Measurements from ENCODE around the gene SLC13A3.

Gene SLC13A3

DNA sequence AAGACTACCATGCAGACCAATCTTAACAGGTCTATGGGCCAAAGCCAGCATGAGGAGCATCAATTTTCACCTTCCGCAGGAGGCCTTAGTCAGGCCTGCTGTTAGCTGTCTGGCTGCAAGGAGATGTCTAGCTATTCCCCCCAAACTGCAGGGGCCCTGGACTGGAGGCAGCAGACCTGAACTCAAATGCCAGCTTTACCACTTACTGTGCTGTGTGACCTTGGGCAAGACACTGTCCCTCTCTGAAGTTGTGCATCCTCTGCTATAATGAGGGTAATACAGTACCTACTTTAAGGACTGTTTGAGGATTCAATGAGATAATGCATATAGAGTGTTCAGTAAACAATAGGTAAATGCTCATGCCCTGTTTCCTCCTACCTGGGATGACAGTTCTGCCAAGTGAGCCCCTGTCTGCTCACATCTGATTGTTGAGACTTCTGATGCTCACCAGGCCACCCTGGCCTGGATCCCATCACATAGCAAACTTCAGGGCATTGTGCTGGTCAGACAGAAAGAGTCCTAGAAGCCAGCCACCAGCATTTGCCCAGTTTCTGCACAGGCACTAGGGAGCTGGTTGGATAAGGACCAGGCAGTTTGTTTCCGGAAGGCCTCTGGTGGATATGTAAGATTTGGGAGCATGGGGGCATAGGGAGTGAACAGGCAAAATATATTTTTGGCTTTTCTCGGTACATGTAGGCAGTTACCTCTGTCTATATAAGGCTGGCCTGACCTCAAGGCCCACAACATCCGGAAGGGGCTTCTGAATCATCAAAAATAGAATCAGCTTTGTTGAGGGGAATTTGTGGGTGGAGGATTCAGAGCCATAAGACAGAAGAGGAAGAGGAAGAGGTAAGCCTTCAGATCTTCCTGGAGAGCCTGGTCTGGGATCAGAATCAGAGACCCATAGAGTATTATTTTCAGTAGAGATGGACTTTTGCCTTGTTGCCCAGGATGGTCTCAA is 98.5 kb downstream of the SLC13A3 start:
- H3K27me3 ChIP-seq (replicated peaks; ENCODE audit: control insufficient read depth, insufficient read depth, low read length, poor library complexity, severe bottlenecking) = no peaks in the 10 kb centered on the region
- peaks cover 7% of the 10 kb centered on the region for H3K4me1 ChIP-seq (ENCODE audit: control insufficient read depth, insufficient read depth, low read length, poor library complexity, severe bottlenecking)
- no peaks in the 10 kb centered on the region for H3K36me3 ChIP-seq (ENCODE audit: control insufficient read depth, insufficient read depth, low read length)
- no peaks in the 10 kb centered on the region for H3K9me3 ChIP-seq (ENCODE audit: control insufficient read depth, low read length)
- no peak overlapping the region for H3K4me3 ChIP-seq (ENCODE audit: insufficient read depth, low read depth, low read length, poor library complexity, severe bottlenecking)
- no peak overlapping the region for H3K27ac ChIP-seq (ENCODE audit: insufficient read depth, low read length, poor library complexity, severe bottlenecking)
- no peak for DNase-seq

DNA sequence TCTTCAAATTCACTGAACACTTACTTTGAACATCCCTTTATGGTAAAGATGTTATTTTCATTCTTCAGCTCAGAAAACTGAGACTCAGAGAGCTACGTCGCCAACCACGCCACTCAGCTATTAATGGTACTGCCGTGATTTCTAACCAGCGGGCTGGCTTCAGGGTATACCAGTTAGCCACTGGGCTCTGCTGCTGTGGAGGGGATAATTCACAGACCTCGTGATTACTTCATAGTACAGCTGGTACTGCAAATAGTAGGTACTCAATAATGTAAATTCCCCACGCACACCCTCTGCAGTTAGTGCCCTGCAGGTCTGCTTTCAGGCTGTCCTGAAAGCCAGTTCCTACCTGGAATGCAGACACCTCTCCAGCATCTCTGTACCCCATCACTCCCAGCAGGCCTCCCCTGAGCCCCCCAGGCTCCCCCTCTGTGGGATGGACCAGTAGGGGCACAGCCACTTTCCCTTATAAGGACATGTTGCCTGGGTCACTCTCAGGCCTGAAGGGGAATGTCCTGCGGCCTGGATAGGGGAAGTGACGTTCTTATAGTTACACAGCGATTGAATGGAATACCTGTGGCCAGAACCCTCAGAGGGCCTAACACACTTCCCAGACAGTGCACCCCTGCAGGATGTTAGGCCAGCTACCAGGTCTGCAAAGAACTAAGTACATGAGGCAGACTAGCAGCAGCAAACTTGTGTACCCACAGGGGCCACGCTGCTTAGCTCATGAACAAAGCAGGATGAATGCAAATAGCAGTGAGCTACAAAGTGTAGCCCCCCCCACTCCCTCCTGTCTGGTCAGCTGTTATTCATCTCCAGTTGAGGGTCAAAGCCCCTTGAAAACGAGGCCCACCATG is 99.5 kb downstream of the SLC13A3 start:
- Histone ChIP-seq H3K36me3 (ENCODE audit: control insufficient read depth, insufficient read depth, low read length) (no peaks in the 10 kb centered on the region), H3K4me1 (ENCODE audit: control insufficient read depth, insufficient read depth, low read length, poor library complexity, severe bottlenecking) (peaks cover 7% of the 10 kb centered on the region), H3K27ac (ENCODE audit: insufficient read depth, low read length, poor library complexity, severe bottlenecking) (no peak overlapping the region), H3K4me3 (ENCODE audit: insufficient read depth, low read depth, low read length, poor library complexity, severe bottlenecking) (no peak overlapping the region), H3K9me3 (ENCODE audit: control insufficient read depth, low read length) (no peaks in the 10 kb centered on the region), H3K27me3 (replicated peaks; ENCODE audit: control insufficient read depth, insufficient read depth, low read length, poor library complexity, severe bottlenecking) (no peaks in the 10 kb centered on the region)
- no peak for DNase-seq

DNA sequence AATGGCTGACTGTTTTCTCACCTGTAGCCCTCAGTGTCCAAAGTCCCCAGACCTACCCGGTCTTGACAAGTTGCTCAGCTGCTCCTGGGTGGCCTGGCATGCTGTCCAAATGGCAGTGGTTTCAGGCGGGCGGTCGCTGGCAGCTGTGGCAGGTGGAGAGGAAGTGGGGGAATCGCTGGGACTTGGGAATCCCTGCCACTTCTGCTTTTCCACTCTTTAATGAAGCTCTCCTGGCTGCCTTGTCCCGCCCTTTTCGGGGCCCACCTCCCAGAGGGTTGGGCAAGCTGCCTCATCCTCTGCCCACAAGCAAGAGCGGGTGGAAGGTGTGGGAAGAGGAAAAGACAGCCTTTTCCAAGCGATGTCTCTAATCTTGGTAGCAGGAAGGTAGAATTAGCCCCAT is 100.8 kb downstream of the SLC13A3 start, which contains the start of gene OCSTAMP:
TSS of gene OCSTAMP (minus strand) at position 194 of the 400 bp plus-strand sequence. CDS start at position 100, 94 bp downstream.
- peaks cover 9% of the 10 kb centered on the region for H3K4me1 ChIP-seq (ENCODE audit: control insufficient read depth, insufficient read depth, low read length, poor library complexity, severe bottlenecking)
- DNase-seq = no peak
- no peaks in the 10 kb centered on the region for H3K27me3 ChIP-seq (replicated peaks; ENCODE audit: control insufficient read depth, insufficient read depth, low read length, poor library complexity, severe bottlenecking)

DNA sequence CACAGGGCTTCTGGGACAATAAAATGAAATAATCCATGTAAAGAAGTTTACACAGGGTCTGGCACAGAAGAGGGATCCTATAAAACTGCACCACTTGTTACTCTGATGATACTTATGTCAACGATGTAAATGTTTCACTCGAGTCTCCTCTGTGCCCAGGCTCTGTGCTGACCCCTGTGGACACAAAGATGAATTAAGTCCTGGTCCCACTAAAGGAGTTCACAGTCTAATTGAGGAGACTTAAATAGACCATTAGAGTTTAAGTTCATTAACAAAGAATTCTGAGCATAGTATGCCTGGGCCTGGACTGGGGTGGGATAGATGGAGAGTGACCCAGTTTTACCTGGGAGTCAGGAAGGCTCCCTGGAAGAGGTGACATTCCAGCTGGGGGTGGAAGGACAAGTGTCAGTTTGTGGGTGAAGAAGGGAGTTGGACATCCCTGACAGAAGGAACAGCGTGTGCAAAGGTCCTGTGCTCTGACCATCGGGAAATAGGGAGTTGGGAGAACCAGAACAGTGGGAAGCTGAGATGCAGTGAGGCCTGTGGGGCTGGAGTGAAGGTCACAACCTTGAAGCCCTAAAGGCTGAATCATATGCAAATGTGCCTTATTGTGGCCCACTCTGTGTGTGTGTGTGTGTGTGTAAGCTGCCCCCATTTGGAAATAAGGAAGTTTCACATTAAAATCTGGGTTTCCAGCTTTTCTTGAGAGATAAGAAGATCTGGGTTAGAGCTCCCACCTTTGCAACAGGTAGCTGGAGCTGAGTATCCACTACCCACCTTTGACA is 101.9 kb downstream of the SLC13A3 start:
- no peaks in the 10 kb centered on the region for H3K9me3 ChIP-seq (ENCODE audit: control insufficient read depth, low read length)
- no peak overlapping the region for H3K27ac ChIP-seq (ENCODE audit: insufficient read depth, low read length, poor library complexity, severe bottlenecking)
- H3K4me3 ChIP-seq (ENCODE audit: insufficient read depth, low read depth, low read length, poor library complexity, severe bottlenecking) = no peak overlapping the region
- no peak for DNase-seq
- H3K27me3 ChIP-seq (replicated peaks; ENCODE audit: control insufficient read depth, insufficient read depth, low read length, poor library complexity, severe bottlenecking) = no peaks in the 10 kb centered on the region
- H3K4me1 ChIP-seq (ENCODE audit: control insufficient read depth, insufficient read depth, low read length, poor library complexity, severe bottlenecking) = peaks cover 18% of the 10 kb centered on the region
- H3K36me3 ChIP-seq (ENCODE audit: control insufficient read depth, insufficient read depth, low read length) = no peaks in the 10 kb centered on the region

More for the DNA sequence above, 100.8 kb downstream of the SLC13A3 start, which contains the start of gene OCSTAMP:
- no peaks in the 10 kb centered on the region for H3K9me3 ChIP-seq (ENCODE audit: control insufficient read depth, low read length)
- no peak within 1 kb of the TSS for H3K4me3 ChIP-seq (ENCODE audit: insufficient read depth, low read depth, low read length, poor library complexity, severe bottlenecking)
- no peaks in the 10 kb centered on the region for H3K36me3 ChIP-seq (ENCODE audit: control insufficient read depth, insufficient read depth, low read length)
- H3K27ac ChIP-seq (ENCODE audit: insufficient read depth, low read length, poor library complexity, severe bottlenecking) = no peak within 1 kb of the TSS

DNA sequence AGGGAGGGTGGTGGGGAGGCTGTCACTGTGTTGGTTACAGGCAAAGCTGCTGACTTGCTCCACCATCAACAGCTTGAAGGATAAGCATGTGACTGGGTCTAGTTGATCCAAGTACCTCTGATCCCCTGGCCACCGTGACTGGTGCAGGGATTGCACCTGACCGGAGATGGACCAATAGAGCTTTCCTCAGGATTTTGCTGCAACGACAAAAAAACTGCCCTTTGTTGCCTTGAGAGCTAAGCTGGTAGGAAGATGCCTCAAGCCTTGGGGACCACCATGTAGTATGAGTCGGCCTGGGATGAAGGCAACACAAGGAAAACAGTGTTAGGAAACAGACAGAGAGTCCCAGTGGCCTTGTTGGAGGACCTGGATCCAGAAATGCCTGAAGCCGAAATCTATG is 102.6 kb downstream of the SLC13A3 start:
- no peak for DNase-seq
- no peaks in the 10 kb centered on the region for H3K36me3 ChIP-seq (ENCODE audit: control insufficient read depth, insufficient read depth, low read length)
- H3K27me3 ChIP-seq (replicated peaks; ENCODE audit: control insufficient read depth, insufficient read depth, low read length, poor library complexity, severe bottlenecking) = no peaks in the 10 kb centered on the region
- peaks cover 18% of the 10 kb centered on the region for H3K4me1 ChIP-seq (ENCODE audit: control insufficient read depth, insufficient read depth, low read length, poor library complexity, severe bottlenecking)
- no peaks in the 10 kb centered on the region for H3K9me3 ChIP-seq (ENCODE audit: control insufficient read depth, low read length)
- H3K27ac ChIP-seq (ENCODE audit: insufficient read depth, low read length, poor library complexity, severe bottlenecking) = no peak overlapping the region
- no peak overlapping the region for H3K4me3 ChIP-seq (ENCODE audit: insufficient read depth, low read depth, low read length, poor library complexity, severe bottlenecking)

DNA sequence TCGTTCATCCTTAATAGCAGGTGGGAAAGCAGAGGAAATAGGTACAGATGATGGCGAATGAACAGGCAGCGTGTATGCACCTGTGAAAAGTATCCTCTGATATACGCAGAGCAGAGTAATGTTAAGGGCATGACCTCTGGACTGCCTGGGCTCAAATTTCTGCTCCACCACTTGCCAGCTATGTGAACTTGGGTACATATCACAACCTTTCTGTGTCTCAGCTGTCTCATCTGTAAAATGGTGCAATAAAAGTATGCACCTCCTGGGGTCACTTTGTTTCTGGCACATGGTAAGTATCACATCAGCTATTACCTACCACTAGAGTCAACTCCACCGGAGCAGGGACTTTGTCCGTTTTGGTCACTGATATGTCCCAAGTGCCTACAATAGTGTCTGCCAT is 103.3 kb downstream of the SLC13A3 start:
- Histone ChIP-seq H3K36me3 (ENCODE audit: control insufficient read depth, insufficient read depth, low read length) (no peaks in the 10 kb centered on the region), H3K4me1 (ENCODE audit: control insufficient read depth, insufficient read depth, low read length, poor library complexity, severe bottlenecking) (peaks cover 14% of the 10 kb centered on the region), H3K4me3 (ENCODE audit: insufficient read depth, low read depth, low read length, poor library complexity, severe bottlenecking) (no peak overlapping the region), H3K27me3 (replicated peaks; ENCODE audit: control insufficient read depth, insufficient read depth, low read length, poor library complexity, severe bottlenecking) (no peaks in the 10 kb centered on the region), H3K9me3 (ENCODE audit: control insufficient read depth, low read length) (no peaks in the 10 kb centered on the region), H3K27ac (ENCODE audit: insufficient read depth, low read length, poor library complexity, severe bottlenecking) (no peak overlapping the region)
- no peak for DNase-seq

DNA sequence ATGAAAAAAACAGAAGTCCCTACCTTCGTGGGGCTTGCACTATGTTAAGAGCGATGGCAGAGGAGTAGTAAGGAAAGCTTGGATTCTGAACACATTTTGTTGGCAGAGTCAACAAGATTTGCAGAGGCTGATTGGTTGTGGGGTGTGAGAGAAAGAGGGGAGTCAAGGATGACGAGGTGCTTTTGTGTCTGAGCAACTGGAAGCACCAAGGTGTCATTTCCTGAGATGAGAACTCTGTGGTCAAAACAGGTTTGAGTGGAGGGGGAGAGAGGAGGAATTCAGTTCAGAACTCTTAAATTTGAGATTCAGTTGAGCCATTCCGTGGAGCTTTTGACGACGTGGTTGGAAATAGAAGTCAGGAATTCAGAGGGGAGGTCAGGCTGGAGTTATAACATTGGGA is 104.3 kb downstream of the SLC13A3 start:
- Histone ChIP-seq H3K27ac (ENCODE audit: insufficient read depth, low read length, poor library complexity, severe bottlenecking) (no peak overlapping the region), H3K4me1 (ENCODE audit: control insufficient read depth, insufficient read depth, low read length, poor library complexity, severe bottlenecking) (peaks cover 12% of the 10 kb centered on the region), H3K27me3 (replicated peaks; ENCODE audit: control insufficient read depth, insufficient read depth, low read length, poor library complexity, severe bottlenecking) (no peaks in the 10 kb centered on the region), H3K36me3 (ENCODE audit: control insufficient read depth, insufficient read depth, low read length) (no peaks in the 10 kb centered on the region), H3K9me3 (ENCODE audit: control insufficient read depth, low read length) (no peaks in the 10 kb centered on the region), H3K4me3 (ENCODE audit: insufficient read depth, low read depth, low read length, poor library complexity, severe bottlenecking) (no peak overlapping the region)
- DNase-seq = no peak

DNA sequence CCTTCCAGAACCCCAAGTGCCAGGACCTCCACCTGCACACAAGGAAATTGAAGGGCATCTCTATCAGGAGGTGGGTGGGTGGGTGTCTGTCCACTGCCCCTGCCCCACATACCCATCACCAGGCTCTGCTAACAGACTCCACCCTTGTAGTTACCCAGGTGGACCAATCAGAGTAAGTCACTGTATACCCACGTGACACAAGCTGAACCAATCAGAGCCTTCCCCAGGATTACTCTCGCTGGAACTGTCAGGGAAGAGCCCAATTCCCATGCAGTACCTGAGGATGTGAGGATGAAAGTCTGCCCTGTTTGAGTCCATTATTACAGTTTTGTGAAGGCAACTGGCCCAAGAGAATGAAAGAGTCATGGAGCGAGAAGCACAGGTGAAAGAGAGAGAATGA is 105.0 kb downstream of the SLC13A3 start:
- DNase-seq = no peak
- peaks cover 12% of the 10 kb centered on the region for H3K4me1 ChIP-seq (ENCODE audit: control insufficient read depth, insufficient read depth, low read length, poor library complexity, severe bottlenecking)
- no peaks in the 10 kb centered on the region for H3K9me3 ChIP-seq (ENCODE audit: control insufficient read depth, low read length)
- no peak overlapping the region for H3K27ac ChIP-seq (ENCODE audit: insufficient read depth, low read length, poor library complexity, severe bottlenecking)
- no peak overlapping the region for H3K4me3 ChIP-seq (ENCODE audit: insufficient read depth, low read depth, low read length, poor library complexity, severe bottlenecking)
- H3K27me3 ChIP-seq (replicated peaks; ENCODE audit: control insufficient read depth, insufficient read depth, low read length, poor library complexity, severe bottlenecking) = no peaks in the 10 kb centered on the region
- H3K36me3 ChIP-seq (ENCODE audit: control insufficient read depth, insufficient read depth, low read length) = no peaks in the 10 kb centered on the region

DNA sequence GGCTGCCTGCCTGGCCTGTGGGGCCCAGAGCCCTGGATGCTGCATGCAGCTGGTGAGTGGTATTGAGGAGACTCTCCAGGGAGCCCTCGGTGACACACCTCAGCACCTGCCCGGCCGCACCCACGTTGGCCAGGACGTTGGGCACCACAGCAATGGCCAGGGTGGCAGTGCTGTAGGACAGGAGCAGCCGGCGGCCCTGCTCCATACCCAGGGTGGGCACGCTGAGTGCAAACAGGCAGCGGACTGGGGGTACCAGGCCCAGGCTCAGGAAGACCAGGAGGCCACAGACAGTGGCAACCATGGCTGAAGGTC is 105.5 kb downstream of the SLC13A3 start:
- Histone ChIP-seq H3K36me3 (ENCODE audit: control insufficient read depth, insufficient read depth, low read length) (no peaks in the 10 kb centered on the region), H3K27me3 (replicated peaks; ENCODE audit: control insufficient read depth, insufficient read depth, low read length, poor library complexity, severe bottlenecking) (no peaks in the 10 kb centered on the region), H3K4me1 (ENCODE audit: control insufficient read depth, insufficient read depth, low read length, poor library complexity, severe bottlenecking) (peaks cover 12% of the 10 kb centered on the region), H3K4me3 (ENCODE audit: insufficient read depth, low read depth, low read length, poor library complexity, severe bottlenecking) (no peak overlapping the region), H3K9me3 (ENCODE audit: control insufficient read depth, low read length) (no peaks in the 10 kb centered on the region), H3K27ac (ENCODE audit: insufficient read depth, low read length, poor library complexity, severe bottlenecking) (no peak overlapping the region)
- no peak for DNase-seq

Measured in effector memory CD4-positive, alpha-beta T cell (primary cell).